ENCODE measurements around the gene S1PR4. TPM values are rescaled to one million over a fixed set of nuclear protein-coding genes. Genes with fewer than 3 reads are reported as not detected.

The S1PR4 gene
- total RNA-seq, 1 donor, result not detected

DNA sequence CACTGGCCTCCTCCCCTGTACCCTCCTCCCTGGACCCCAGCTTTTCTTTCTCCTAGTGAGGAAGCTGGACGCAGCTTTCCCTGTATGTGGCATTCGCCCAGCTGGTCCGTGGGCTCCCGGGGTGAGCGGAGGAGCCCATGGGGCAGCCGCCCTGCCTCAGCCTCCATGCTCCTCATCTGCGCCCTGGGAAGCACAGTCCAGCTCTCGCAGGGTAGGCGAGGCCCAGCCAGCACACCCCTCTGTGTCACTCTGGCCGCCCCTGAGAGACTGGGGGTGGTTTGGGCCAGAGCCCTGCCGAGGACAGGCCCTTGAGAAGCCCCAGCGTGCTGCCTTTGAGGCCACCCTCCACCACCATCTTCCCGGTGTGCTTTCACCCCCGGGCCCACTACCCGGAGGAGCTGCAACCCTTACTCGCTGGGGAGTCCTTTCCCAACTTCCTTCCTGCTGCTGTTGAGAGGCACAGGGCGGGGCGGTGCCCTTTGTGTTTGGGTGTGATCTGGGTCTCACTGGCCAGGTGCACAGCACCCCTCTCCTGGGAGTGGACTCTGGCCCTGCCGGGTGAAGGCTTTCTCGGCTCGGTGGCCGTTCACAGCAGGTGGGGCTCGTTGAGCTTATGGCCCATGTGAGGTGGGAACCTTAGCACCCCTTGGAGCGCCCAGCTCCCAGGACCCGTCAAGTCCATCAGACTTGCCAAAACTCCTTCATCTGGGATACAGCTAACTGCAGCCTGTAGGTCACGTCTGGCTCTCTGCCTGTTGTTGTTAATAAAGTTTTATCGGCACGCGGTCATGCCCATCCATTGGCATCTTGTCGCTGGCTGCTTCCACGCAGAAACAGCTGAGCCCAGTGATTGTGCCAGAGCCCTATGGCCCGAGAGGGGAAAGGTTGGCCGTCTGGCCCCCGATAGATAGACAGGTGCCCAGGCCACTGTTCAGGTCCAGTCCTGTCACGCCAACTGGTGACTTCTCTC is 10.3 kb downstream of the S1PR4 start:
- Histone ChIP-seq H3K27me3 (ENCODE audit: insufficient read depth, low read length) (no peaks in the 10 kb centered on the region), H3K4me3 (ENCODE audit: insufficient read depth, low read length) (no peak overlapping the region), H3K4me2 (ENCODE audit: insufficient read depth, low read length) (no peak overlapping the region), H3K9me3 (ENCODE audit: low read depth, low read length) (no peaks in the 10 kb centered on the region), H4K20me1 (ENCODE audit: insufficient read depth, low read length) (peaks cover 33% of the 10 kb centered on the region), H2AFZ (ENCODE audit: low read length) (no peak overlapping the region), H3K4me1 (ENCODE audit: insufficient read depth, low read length) (peaks cover 16% of the 10 kb centered on the region), H3K79me2 (ENCODE audit: insufficient read depth, low read length) (peaks cover 75% of the 10 kb centered on the region), H3K27ac (ENCODE audit: low read depth, low read length) (no peak overlapping the region), H3K36me3 (ENCODE audit: insufficient read depth, low read length) (peaks cover 3% of the 10 kb centered on the region)
- TF ChIP-seq CTCF (IDR thresholded peaks at IDR 0.05; ENCODE audit: extremely low read depth, low read depth, low read length), result no peak
- no peak for DNase-seq (ENCODE audit: insufficient read length, low spot score, missing footprints)

- no peak overlapping the region for H3K4me3 ChIP-seq (ENCODE audit: insufficient read depth, low read length)
- H3K9me3 ChIP-seq (ENCODE audit: low read depth, low read length), result no peaks in the 10 kb centered on the region
- no peak overlapping the region for H3K27ac ChIP-seq (ENCODE audit: low read depth, low read length)
- H3K36me3 ChIP-seq (ENCODE audit: insufficient read depth, low read length), result peaks cover 3% of the 10 kb centered on the region
- H3K27me3 ChIP-seq (ENCODE audit: insufficient read depth, low read length), result no peaks in the 10 kb centered on the region
- peaks cover 78% of the 10 kb centered on the region for H3K79me2 ChIP-seq (ENCODE audit: insufficient read depth, low read length)
- H3K4me1 ChIP-seq (ENCODE audit: insufficient read depth, low read length), result peaks cover 14% of the 10 kb centered on the region
- no peak overlapping the region for H3K4me2 ChIP-seq (ENCODE audit: insufficient read depth, low read length)
- TF ChIP-seq CTCF (IDR thresholded peaks at IDR 0.05; ENCODE audit: extremely low read depth, low read depth, low read length), result no peak
- DNase-seq (ENCODE audit: insufficient read length, low spot score, missing footprints), result no peak
- no peak overlapping the region for H2AFZ ChIP-seq (ENCODE audit: low read length)
- peaks cover 33% of the 10 kb centered on the region for H4K20me1 ChIP-seq (ENCODE audit: insufficient read depth, low read length)
Measured at GRCh38 chr19:3189702-3190469, 11.3 kb downstream of the S1PR4 start.

DNA sequence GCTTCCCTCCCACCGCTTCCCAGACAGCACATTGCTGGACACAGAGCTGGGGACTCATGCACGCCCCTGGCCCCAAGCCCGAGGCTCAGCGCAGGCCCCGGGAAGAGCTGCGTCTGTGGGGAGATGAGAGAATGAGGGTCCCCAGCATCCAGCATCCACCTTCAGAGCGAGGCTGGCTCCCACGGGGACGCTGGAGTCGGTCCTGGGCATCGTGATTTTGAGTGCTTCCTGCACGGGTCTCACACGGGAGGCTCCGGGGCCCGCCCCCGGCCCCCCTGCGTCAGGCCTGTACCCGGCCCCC is 11.9 kb downstream of the S1PR4 start:
- H3K27ac ChIP-seq (ENCODE audit: low read depth, low read length), result no peak overlapping the region
- no peak for DNase-seq (ENCODE audit: insufficient read length, low spot score, missing footprints)
- peaks cover 78% of the 10 kb centered on the region for H3K79me2 ChIP-seq (ENCODE audit: insufficient read depth, low read length)
- peaks cover 3% of the 10 kb centered on the region for H3K36me3 ChIP-seq (ENCODE audit: insufficient read depth, low read length)
- H3K4me1 ChIP-seq (ENCODE audit: insufficient read depth, low read length), result peaks cover 12% of the 10 kb centered on the region
- no peaks in the 10 kb centered on the region for H3K27me3 ChIP-seq (ENCODE audit: insufficient read depth, low read length)
- no peak overlapping the region for H3K4me3 ChIP-seq (ENCODE audit: insufficient read depth, low read length)
- peaks cover 33% of the 10 kb centered on the region for H4K20me1 ChIP-seq (ENCODE audit: insufficient read depth, low read length)
- no peaks in the 10 kb centered on the region for H3K9me3 ChIP-seq (ENCODE audit: low read depth, low read length)
- TF ChIP-seq CTCF (IDR thresholded peaks at IDR 0.05; ENCODE audit: extremely low read depth, low read depth, low read length), result no peak
- H3K4me2 ChIP-seq (ENCODE audit: insufficient read depth, low read length), result no peak overlapping the region
- no peak overlapping the region for H2AFZ ChIP-seq (ENCODE audit: low read length)
